GM18907 (cell line): Measurements from ENCODE around the gene EVL.
"Not testable (repeated sequence)": the region's sequence is repeated elsewhere in the genome, so short reads cannot be mapped to it uniquely, and the experiment has no call there.

Source experiments
- ATAC-seq: cut with Tn5 transposase; IDR thresholded peaks from one replicate; pipeline ENCODE4 v1.9.1; 2021; ENCODE audit warnings: mild to moderate bottlenecking, moderate library complexity; ENCODE audit not compliant: unreplicated experiment

EVL gene

DNA sequence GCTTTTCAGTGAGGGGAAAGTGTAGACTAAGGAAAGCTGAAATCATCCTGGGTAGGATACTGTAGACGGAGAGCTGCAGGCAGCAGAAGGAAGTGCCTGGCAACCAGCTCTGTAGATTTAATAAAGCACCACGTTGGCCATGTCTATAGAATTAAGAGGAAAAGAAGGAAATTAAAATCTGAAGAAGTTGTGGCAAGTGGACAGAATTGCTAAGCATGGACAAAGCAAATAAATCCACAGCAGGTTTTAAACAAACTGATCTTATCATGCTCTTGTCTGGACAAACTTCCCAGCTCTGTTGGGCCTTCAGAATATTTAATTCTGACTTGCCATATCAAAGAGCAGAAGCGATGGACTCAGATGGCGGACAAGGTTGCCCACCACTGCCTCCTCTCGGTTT is 27.2 kb upstream of the EVL start:
- no peak for ATAC-seq

DNA sequence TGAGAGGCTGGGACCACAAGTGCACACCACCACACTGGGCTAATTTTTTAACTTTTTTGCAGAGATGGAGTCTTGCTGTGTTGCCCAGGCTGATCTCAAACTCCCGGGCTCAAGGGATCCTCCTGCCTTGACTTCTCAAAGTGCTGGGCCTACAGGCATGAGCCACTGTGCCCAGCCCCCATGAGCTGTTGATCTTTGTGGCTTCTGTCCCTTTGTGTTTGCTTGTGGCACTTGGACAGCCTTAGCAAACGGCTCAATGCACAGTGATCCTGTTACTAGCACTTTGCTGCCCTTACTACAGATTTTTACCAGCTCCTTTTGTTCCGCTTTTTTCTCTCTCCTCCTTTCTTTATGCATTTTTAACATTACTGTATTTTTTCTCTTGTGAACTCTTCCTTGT is 25.3 kb upstream of the EVL start:
- ATAC-seq = no peak

GRCh38 chr14:100041271-100041670 is 24.0 kb upstream of the EVL start:
- ATAC-seq = no peak

DNA sequence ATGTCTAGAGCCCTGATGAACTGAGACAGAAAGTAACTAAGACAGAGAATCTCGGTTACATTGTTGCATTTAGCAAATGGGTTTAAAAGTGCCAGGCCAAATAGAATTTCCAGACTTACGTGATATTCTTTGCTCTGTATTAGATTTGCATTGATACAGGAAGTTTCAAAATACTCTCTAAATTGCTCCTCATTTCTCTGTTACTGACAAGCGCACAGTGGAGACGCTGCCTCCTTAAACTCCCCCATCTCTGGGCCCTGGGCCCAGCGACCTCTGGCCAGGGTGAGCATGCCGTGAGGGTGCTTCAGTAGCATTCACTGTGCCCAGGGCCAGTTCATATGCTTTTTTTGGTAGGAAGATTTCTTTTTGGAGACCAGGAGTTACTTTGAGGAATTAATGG is 22.9 kb upstream of the EVL start:
- ATAC-seq = no peak

GRCh38 chr14:100045642-100046344 is 19.4 kb upstream of the EVL start:
- ATAC-seq = no peak

DNA sequence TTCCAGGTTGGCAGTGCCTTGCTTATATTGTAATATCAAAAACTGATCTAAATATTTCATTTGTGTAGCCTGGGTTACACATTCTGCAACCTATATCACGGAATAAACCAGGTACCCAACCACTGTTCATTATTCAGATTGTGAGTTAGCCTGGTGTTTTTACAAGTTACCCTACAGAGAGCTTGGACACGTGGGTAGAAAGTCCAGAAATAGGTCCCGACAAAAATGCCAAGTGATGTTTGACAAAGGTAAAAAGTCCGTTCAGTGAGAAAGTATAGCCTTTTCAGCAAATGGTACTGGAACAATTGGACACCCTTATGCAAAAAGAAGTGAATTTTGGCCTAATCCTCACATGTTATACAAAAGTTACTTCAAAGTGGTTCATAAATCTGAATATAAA is 17.6 kb upstream of the EVL start:
- ATAC-seq = no peak

- ATAC-seq = no peak
Measured at GRCh38 chr14:100048786-100049185, 16.4 kb upstream of the EVL start.

DNA sequence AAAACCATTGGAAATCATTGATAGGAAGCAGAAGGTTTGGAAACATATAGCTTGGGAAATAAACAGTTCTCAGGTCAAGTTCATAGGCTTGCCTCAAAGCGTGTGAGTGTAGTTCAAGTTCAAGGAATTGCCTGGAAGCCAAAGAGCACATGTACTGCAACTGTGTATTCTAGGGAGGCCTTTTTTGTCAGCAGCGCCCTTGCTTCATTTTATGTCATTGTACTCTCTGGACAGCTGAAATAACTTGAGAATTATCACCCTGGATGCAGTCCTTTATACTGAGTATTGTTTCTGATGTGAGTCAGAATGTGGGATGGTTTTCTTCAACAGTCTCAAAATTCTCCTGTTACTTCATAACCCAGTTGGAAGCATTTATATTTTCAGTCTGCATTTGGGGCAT is 16.0 kb upstream of the EVL start:
- no peak for ATAC-seq

GRCh38 chr14:100051103-100051502 is 14.1 kb upstream of the EVL start:
- ATAC-seq = no peak

GRCh38 chr14:100051543-100051942 is 13.7 kb upstream of the EVL start:
- ATAC-seq = no peak

- ATAC-seq = no peak
Measured at GRCh38 chr14:100052819-100053218, 12.4 kb upstream of the EVL start.

GRCh38 chr14:100054316-100055075 is 10.7 kb upstream of the EVL start:
- no peak for ATAC-seq

DNA sequence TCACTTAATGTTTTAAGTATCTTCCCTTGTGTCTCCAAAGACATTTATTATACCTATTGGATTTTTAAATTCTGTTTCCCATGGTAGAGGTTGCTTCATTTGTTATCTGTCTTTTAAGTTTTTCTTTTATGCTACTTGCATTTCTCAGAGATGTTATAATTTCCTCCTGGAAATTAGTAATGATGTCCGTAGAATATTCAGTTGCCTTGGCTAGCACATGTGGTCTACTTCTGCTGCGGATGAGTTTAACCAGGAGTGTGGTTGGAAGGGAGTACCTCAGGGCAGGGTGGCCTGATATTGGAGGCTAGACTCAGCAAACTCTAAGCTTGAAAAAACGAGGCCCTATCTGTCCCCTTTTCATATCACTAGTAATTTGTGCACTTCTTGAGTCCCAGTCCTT is 8.8 kb upstream of the EVL start:
- no peak for ATAC-seq

DNA sequence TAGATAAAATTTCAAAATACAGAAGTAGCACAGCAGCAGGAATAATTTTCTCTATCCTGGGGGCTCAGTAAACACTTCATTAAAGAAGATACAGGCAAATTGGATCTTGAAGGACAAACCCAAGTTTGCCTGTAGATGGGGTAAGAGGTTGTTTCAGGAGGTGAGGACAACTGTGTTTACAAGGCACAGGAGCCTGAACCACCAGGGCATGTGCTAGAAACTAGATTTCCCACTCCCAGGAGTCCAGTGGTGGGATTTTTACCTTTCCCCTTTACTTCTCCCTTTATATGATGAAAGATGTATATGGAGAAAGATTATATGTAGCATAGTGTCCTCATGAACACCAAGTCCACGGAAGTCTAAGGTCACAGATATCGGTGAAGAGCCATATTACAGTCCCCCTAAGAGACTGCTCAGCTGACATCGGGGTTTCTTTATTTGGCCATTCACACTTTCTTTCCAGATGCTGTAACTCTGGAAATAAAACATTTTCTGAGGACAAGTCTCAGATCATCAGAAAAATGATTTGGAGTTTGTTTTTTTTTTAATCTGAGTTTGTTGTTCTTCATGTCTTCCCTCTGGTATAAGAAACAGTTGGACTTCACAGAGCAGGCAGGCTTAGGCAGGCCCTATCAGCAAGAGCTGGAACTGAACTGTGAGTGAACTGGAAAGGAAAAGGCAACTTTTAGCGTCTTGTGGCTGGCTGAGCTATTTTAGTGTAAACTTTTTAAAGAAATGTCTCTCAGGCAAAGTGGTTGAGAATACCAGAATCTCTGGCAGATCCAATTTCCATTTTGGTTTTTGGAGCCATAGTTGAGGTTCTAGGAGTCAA is 8.0 kb upstream of the EVL start:
- no peak for ATAC-seq

DNA sequence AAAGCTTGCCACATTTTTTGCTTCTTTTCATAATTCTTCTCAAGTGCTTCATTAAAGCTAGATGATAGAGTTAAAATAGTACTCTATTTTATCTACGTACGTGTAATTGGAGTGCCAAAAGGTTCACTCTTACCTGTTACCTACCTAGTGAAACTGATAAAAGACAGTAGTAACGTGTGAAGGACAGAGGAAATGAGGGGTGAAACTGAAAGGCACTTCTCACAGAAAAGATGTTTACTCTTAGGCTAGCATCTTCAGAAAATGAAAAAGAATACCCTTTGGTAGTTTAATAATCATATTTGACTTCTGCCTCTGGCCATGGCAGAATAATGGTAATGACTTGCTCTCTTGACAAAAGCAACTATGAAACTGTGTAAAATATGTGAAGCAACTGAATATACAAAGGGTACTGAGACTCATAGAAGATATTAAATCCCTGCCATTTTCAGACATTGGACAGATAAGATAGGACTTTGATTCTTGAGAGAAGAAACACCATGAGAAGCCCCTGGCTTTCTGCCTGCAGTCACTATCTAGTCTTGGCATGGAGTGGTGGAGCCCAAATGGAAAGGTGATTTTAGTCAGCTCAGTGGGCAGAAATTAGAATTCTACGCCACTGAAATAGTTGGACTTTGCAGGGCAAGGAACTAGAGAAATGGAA is 6.3 kb upstream of the EVL start:
- peak; percentile 61 for ATAC-seq

GRCh38 chr14:100059438-100059781 is 5.8 kb upstream of the EVL start:
- no peak for ATAC-seq

DNA sequence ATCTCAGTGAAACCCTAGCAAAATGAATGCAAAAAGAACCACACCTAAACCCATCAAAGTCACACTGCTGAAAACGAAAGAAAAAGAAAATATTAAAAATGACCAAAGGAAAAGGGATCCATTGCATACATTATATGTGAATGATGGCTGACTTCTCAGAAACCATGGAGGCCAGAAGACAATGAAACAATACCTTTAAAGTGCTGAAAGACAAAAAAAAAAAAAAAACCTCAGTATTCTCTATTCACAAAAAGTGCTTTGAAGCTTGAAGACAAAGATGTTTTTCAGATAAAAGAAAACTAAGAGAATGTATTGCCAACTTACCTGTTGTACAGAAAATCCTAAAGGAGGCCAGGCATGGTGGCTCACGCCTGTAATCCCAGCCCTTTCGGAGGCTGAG is 4.5 kb upstream of the EVL start:
- no peak for ATAC-seq

- ATAC-seq = no peak
Measured at GRCh38 chr14:100062590-100062989, 2.6 kb upstream of the EVL start.

GRCh38 chr14:100063314-100063941 is 1.8 kb upstream of the EVL start:
- ATAC-seq = no peak

DNA sequence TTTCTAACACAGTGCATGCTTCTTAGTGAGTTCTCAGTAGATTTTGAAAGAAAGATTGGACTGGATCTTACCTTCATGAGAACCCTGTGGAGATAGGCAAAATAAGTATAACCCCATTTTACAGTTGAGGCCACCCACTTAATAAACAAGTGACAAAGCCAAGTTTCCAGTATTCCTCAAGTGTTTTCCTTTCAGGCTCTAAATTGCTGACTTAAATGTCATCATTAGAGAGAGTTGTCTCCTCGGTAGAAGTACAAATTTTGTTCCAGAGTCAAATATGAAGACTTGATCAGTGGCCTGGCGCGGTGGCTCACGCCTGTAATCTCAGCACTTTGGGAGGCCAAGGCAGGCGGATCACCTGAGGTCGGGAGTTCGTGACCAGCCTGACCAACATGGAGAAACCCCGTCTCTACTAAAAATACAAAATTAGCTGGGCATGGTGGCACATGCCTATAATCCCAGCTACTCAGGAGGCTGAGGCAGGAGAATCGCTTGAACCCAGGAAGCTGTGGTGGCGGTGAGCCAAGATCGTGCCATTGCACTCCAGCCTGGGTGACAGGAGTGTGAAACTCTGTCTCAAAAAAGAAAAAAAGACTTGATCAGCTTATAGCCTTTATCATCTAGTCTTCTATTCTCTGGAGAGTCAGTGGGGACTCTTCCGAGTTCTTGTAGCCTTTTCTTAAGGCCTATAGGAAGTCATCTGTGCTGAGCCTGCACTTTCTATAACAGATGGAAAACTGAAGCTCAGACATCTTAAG is 708 bp upstream of the EVL start:
- not testable (repeated sequence) for ATAC-seq
